GM21529 (cell line): Measurements from ENCODE around the gene PUDP.
A peak's percentile ranks its signal among the peaks of the same experiment; 100 is the strongest.
"Not testable (repeated sequence)": the region's sequence is repeated elsewhere in the genome, so short reads cannot be mapped to it uniquely, and the experiment has no call there.

Experiments
- ATAC-seq: cut with Tn5 transposase; IDR thresholded peaks from one replicate; pipeline ENCODE4 v1.9.1; 2021; ENCODE audit not compliant: unreplicated experiment

PUDP gene

GRCh38 chrX:7110821-7111276 is 37.1 kb downstream of the PUDP start:
- ATAC-seq: peak; percentile 47

- peak; percentile 78 for ATAC-seq
Observed at GRCh38 chrX:7109838-7110793, 37.8 kb downstream of the PUDP start.

- ATAC-seq: no peak
Observed at GRCh38 chrX:7109049-7109531, 38.9 kb downstream of the PUDP start.

GRCh38 chrX:7108030-7108429 is 39.9 kb downstream of the PUDP start:
- ATAC-seq: no peak

- no peak for ATAC-seq
Observed at GRCh38 chrX:7106649-7107048, 41.3 kb downstream of the PUDP start.

GRCh38 chrX:7102119-7102518 is 45.8 kb downstream of the PUDP start:
- ATAC-seq: no peak

GRCh38 chrX:7100022-7100421 is 47.9 kb downstream of the PUDP start:
- no peak for ATAC-seq

GRCh38 chrX:7095657-7096056 is 52.3 kb downstream of the PUDP start:
- ATAC-seq: not testable (repeated sequence)

GRCh38 chrX:7093305-7093704 is 54.6 kb downstream of the PUDP start:
- ATAC-seq: no peak

GRCh38 chrX:7092543-7092942 is 55.4 kb downstream of the PUDP start:
- no peak for ATAC-seq

GRCh38 chrX:7091923-7092322 is 56.0 kb downstream of the PUDP start:
- no peak for ATAC-seq

GRCh38 chrX:7090641-7091040 is 57.3 kb downstream of the PUDP start:
- ATAC-seq: no peak

GRCh38 chrX:7088968-7089615 is 58.9 kb downstream of the PUDP start:
- peak; percentile 49 for ATAC-seq

- ATAC-seq: peak; percentile 21
Observed at GRCh38 chrX:7086384-7086783, 61.6 kb downstream of the PUDP start.

- no peak for ATAC-seq
Observed at GRCh38 chrX:7085879-7086278, 62.1 kb downstream of the PUDP start.

GRCh38 chrX:7084841-7085240 is 63.1 kb downstream of the PUDP start:
- ATAC-seq: no peak

GRCh38 chrX:7083468-7084396 is 64.2 kb downstream of the PUDP start:
- ATAC-seq: peak; percentile 92

- ATAC-seq: peak; percentile 21
Observed at GRCh38 chrX:7083021-7083420, 64.9 kb downstream of the PUDP start.

GRCh38 chrX:7082556-7082955 is 65.4 kb downstream of the PUDP start:
- no peak for ATAC-seq

- no peak for ATAC-seq
Observed at GRCh38 chrX:7077241-7078230, 70.4 kb downstream of the PUDP start.
